Rectal smooth muscle tissue (tissue), 1 donor: Measurements from ENCODE around the gene KRTAP10-3.

Experiments used
- H3K27ac ChIP-seq: one replicate; pipeline ENCODE4 v1.7.0; 2013; ENCODE audit warnings: low read depth, low read length, inconsistent platforms
- H3K27me3 ChIP-seq: one replicate; pipeline ENCODE4 v1.7.0; 2013; ENCODE audit warnings: low read length; ENCODE audit not compliant: control insufficient read depth, insufficient read depth
- H3K36me3 ChIP-seq: one replicate; pipeline ENCODE4 v1.7.0; 2013; ENCODE audit warnings: low read length; ENCODE audit not compliant: control insufficient read depth, insufficient read depth
- H3K4me1 ChIP-seq: one replicate; pipeline ENCODE4 v1.7.0; 2013; ENCODE audit warnings: low read length; ENCODE audit not compliant: control insufficient read depth, insufficient read depth
- H3K4me3 ChIP-seq: one replicate; pipeline ENCODE4 v1.7.0; 2013; ENCODE audit warnings: low read length
- H3K9ac ChIP-seq: one replicate; pipeline ENCODE4 v1.7.0; 2013; ENCODE audit warnings: low read length

Gene KRTAP10-3

GRCh38 chr21:44525391-44526095, 33.1 kb downstream of the KRTAP10-3 start:
- Histone ChIP-seq H3K36me3 (no peaks in the 10 kb centered on the region), H3K27ac (no peak overlapping the region), H3K9ac (no peak overlapping the region), H3K4me3 (no peak overlapping the region), H3K4me1 (no peaks in the 10 kb centered on the region), H3K27me3 (no peaks in the 10 kb centered on the region)

- Histone ChIP-seq H3K4me1 (no peaks in the 10 kb centered on the region), H3K27me3 (no peaks in the 10 kb centered on the region), H3K36me3 (no peaks in the 10 kb centered on the region), H3K27ac (no peak overlapping the region), H3K9ac (no peak overlapping the region), H3K4me3 (no peak overlapping the region)
These were observed 33.9 kb downstream of the KRTAP10-3 start for GRCh38 chr21:44524414-44525371.

- H3K27me3 ChIP-seq = no peaks in the 10 kb centered on the region
- H3K9ac ChIP-seq = no peak overlapping the region
- no peaks in the 10 kb centered on the region for H3K4me1 ChIP-seq
- no peak overlapping the region for H3K4me3 ChIP-seq
- H3K36me3 ChIP-seq = no peaks in the 10 kb centered on the region
- H3K27ac ChIP-seq = no peak overlapping the region
These were observed 34.8 kb downstream of the KRTAP10-3 start for GRCh38 chr21:44523567-44524413.

GRCh38 chr21:44522753-44523204, 35.8 kb downstream of the KRTAP10-3 start:
- Histone ChIP-seq H3K27me3 (no peaks in the 10 kb centered on the region), H3K4me1 (no peaks in the 10 kb centered on the region), H3K4me3 (no peak overlapping the region), H3K36me3 (no peaks in the 10 kb centered on the region), H3K27ac (no peak overlapping the region), H3K9ac (no peak overlapping the region)

- Histone ChIP-seq H3K27me3 (no peaks in the 10 kb centered on the region), H3K36me3 (no peaks in the 10 kb centered on the region), H3K4me3 (no peak overlapping the region), H3K9ac (no peak overlapping the region), H3K4me1 (no peaks in the 10 kb centered on the region), H3K27ac (no peak overlapping the region)
These were observed 36.5 kb downstream of the KRTAP10-3 start for GRCh38 chr21:44521928-44522752.

- no peak overlapping the region for H3K4me3 ChIP-seq
- no peak overlapping the region for H3K9ac ChIP-seq
- no peaks in the 10 kb centered on the region for H3K4me1 ChIP-seq
- H3K27ac ChIP-seq = no peak overlapping the region
- no peaks in the 10 kb centered on the region for H3K27me3 ChIP-seq
- H3K36me3 ChIP-seq = no peaks in the 10 kb centered on the region
These were observed 37.2 kb downstream of the KRTAP10-3 start for GRCh38 chr21:44521301-44521927.

- Histone ChIP-seq H3K36me3 (no peaks in the 10 kb centered on the region), H3K9ac (no peak overlapping the region), H3K4me3 (no peak overlapping the region), H3K4me1 (no peaks in the 10 kb centered on the region), H3K27me3 (no peaks in the 10 kb centered on the region), H3K27ac (no peak overlapping the region)
These were observed 38.0 kb downstream of the KRTAP10-3 start for GRCh38 chr21:44520326-44521300.

- Histone ChIP-seq H3K27ac (no peak overlapping the region), H3K9ac (no peak overlapping the region), H3K27me3 (no peaks in the 10 kb centered on the region), H3K4me1 (no peaks in the 10 kb centered on the region), H3K4me3 (no peak overlapping the region), H3K36me3 (no peaks in the 10 kb centered on the region)
These were observed 39.0 kb downstream of the KRTAP10-3 start for GRCh38 chr21:44519346-44520325.

- Histone ChIP-seq H3K4me1 (no peaks in the 10 kb centered on the region), H3K27ac (no peak overlapping the region), H3K27me3 (no peaks in the 10 kb centered on the region), H3K4me3 (no peak overlapping the region), H3K9ac (no peak overlapping the region), H3K36me3 (no peaks in the 10 kb centered on the region)
These were observed 39.9 kb downstream of the KRTAP10-3 start for GRCh38 chr21:44518686-44519085.
